CD14-positive monocyte (primary cell): ENCODE measurements around the gene SKA3. TPM values are rescaled to one million over a fixed set of nuclear protein-coding genes. Genes with fewer than 3 reads are reported as not detected.
"Not testable (repeated sequence)": the region's sequence is repeated elsewhere in the genome, so short reads cannot be mapped to it uniquely, and the experiment has no call there.

Experiments
- DNase-seq, 3 donors: peaks; one replicate each; pipeline ENCODE4 v3.0.0-alpha.2; 2011 to 2022
- H2AFZ ChIP-seq: 2 replicates; pipeline ENCODE4 v1.6.0; 2012; ENCODE audit warnings: mild to moderate bottlenecking, low read depth, low read length, inconsistent platforms; ENCODE audit not compliant: insufficient read depth, poor library complexity, severe bottlenecking
- H3K27ac ChIP-seq, 2 donors: 1 replicate in 1 of 2; 2 replicates in 1 of 2; pipeline ENCODE4 v1.5.1; 2012 to 2013; ENCODE audit warnings: low read length in 2 of 2, control low read depth in 1 of 2, inconsistent platforms in 1 of 2, low read depth in 1 of 2, mild to moderate bottlenecking in 1 of 2
- H3K27me3 ChIP-seq, 2 donors: one replicate each; pipeline versions ENCODE4 v1.6.0 to v1.6.1; 2011 to 2013; ENCODE audit warnings: low read length in 2 of 2; ENCODE audit not compliant: control insufficient read depth in 2 of 2, insufficient read depth in 2 of 2
- H3K36me3 ChIP-seq, 2 donors: replicated peaks in 1 of 2; 1 replicate in 1 of 2; 2 replicates in 1 of 2; pipeline versions ENCODE4 v1.5.1 to v1.6.1; 2012 to 2013; ENCODE audit warnings: low read length in 2 of 2, control low read depth in 1 of 2, inconsistent platforms in 1 of 2, mild to moderate bottlenecking in 1 of 2; ENCODE audit not compliant: insufficient read depth in 2 of 2, control insufficient read depth in 1 of 2
- H3K4me1 ChIP-seq, 2 donors: 1 replicate in 1 of 2; 2 replicates in 1 of 2; pipeline versions ENCODE4 v1.5.1 to v1.6.1; 2012 to 2013; ENCODE audit warnings: low read length in 2 of 2, control low read depth in 1 of 2, inconsistent platforms in 1 of 2, mild to moderate bottlenecking in 1 of 2, moderate library complexity in 1 of 2; ENCODE audit not compliant: insufficient read depth in 2 of 2, control insufficient read depth in 1 of 2
- H3K4me2 ChIP-seq: replicated peaks from 2 replicates; pipeline ENCODE3; 2012; ENCODE audit warnings: low read length, moderate library complexity, mild to moderate bottlenecking; ENCODE audit not compliant: poor library complexity, severe bottlenecking; ENCODE audit errors: extremely low read depth
- H3K4me3 ChIP-seq, 3 experiments: fragments of 200-600 bp in 1 of 3; sonication (generic) in 1 of 3; replicated peaks in 1 of 3; 1 replicate in 2 of 3; 2 replicates in 1 of 3; pipeline ENCODE4 v1.5.1; 2011 to 2013; ENCODE audit warnings: low read length in 3 of 3, mild to moderate bottlenecking in 3 of 3, control low read depth in 2 of 3, low read depth in 2 of 3, inconsistent platforms in 1 of 3, moderate library complexity in 1 of 3
- H3K79me2 ChIP-seq: 2 replicates; pipeline ENCODE4 v1.6.0; 2012; ENCODE audit warnings: mild to moderate bottlenecking, control low read depth, inconsistent platforms, low read length, moderate library complexity; ENCODE audit not compliant: insufficient read depth
- H3K9ac ChIP-seq: 2 replicates; pipeline ENCODE4 v1.6.0; 2017; ENCODE audit warnings: low read length, mild to moderate bottlenecking; ENCODE audit not compliant: insufficient read depth, poor library complexity, severe bottlenecking
- H3K9me3 ChIP-seq, 2 donors: replicated peaks in 1 of 2; 1 replicate in 1 of 2; 2 replicates in 1 of 2; pipeline versions ENCODE4 v1.5.1 to v1.6.1; 2012 to 2013; ENCODE audit warnings: low read length in 2 of 2, control low read depth in 1 of 2; ENCODE audit not compliant: control insufficient read depth in 1 of 2, insufficient read depth in 1 of 2
- H4K20me1 ChIP-seq: 2 replicates; pipeline ENCODE4 v1.6.0; 2012; ENCODE audit warnings: mild to moderate bottlenecking, low read length, control low read depth, moderate library complexity; ENCODE audit not compliant: insufficient read depth
- H3K27ac Mint-ChIP-seq, 7 donors: one replicate each; pipeline ENCODE4 v1.8.0; 2020; ENCODE audit warnings: mild to moderate bottlenecking in 7 of 7, mixed read lengths in 7 of 7, moderate library complexity in 6 of 7, inconsistent platforms in 2 of 7
- H3K27me3 Mint-ChIP-seq, 3 donors: one replicate each; pipeline ENCODE4 v1.8.0; 2021 to 2022; ENCODE audit warnings: low read depth in 3 of 3, mild to moderate bottlenecking in 3 of 3, mixed read lengths in 3 of 3, moderate library complexity in 3 of 3, inconsistent platforms in 1 of 3
- H3K36me3 Mint-ChIP-seq, 2 donors: one replicate each; pipeline ENCODE4 v1.8.0; 2020; ENCODE audit warnings: mixed read lengths in 2 of 2, inconsistent platforms in 1 of 2, mild to moderate bottlenecking in 1 of 2
- H3K4me1 Mint-ChIP-seq: one replicate; pipeline ENCODE4 v1.8.0; 2020; ENCODE audit warnings: mild to moderate bottlenecking, mixed read lengths
- H3K4me3 Mint-ChIP-seq, 2 donors: one replicate each; pipeline ENCODE4 v1.8.0; 2020; ENCODE audit warnings: mild to moderate bottlenecking in 2 of 2, mixed read lengths in 2 of 2, moderate library complexity in 1 of 2
- H3K9me3 Mint-ChIP-seq, 7 donors: one replicate each; pipeline ENCODE4 v1.8.0; 2020 to 2022; ENCODE audit warnings: mixed read lengths in 7 of 7, mild to moderate bottlenecking in 6 of 7, moderate library complexity in 6 of 7, inconsistent platforms in 2 of 7
- WGBS: methylation state at CpG from one replicate; pipeline ENCODE4 v1.1.5; 2013; ENCODE audit warnings: missing lambda C conversion rate; ENCODE audit not compliant: insufficient coverage; 5-methylcytosine and 5-hydroxymethylcytosine counted together
- intact Hi-C, 2 donors: fragments of 100-400 bp; cut with micrococcal nuclease; formaldehyde crosslinking; loops; one replicate each; pipeline versions ENCODE4 v1.15.0 to v1.15.1; 2023
- polyA plus RNA-seq, 3 donors: library from polyadenylated mRNA; depleted of rRNA in 1 of 3; unstranded in 2 of 3; stranded (reverse) in 1 of 3; fragments of 300-500 nt in 2 of 3; fragments of >200 nt in 1 of 3; fragmentation: Illumina TruSeq in 2 of 3; gene quantifications; 1 replicate in 2 of 3; 2 replicates in 1 of 3; pipeline ENCODE4 v1.2.3, GENCODE V29; 2012 to 2021
- TF ChIP-seq, protein P1 (sequence below): fragments of 200-600 bp; IDR thresholded peaks from one replicate; pipeline ENCODE4 v1.8.0; 2022; ENCODE audit warnings: antibody characterized with exemption, mild to moderate bottlenecking

Gene SKA3
- polyA plus RNA-seq, 3 donors, result 0.12 to 2.5 (median 0.49) TPM

DNA sequence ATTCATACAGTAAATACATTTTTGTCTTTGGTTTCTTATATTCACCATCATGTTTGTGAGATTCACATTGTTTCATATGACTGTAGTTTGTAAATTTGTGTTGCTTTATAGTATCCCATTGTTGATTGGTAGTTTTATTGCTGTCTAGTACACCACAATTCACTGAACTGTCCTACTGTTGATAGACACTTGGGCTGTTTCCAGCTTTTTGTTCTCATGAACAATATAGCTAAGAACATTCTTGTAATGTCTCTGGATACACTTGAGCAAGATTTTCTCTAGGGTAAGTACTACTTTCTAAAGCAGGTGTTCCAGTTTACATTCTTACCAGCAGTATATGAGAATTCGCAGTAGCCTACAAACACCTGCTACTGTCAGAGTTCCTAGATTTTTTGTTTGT lies 37.8 kb downstream of the SKA3 start:
- intact Hi-C loops, result loop anchor here in 1 of 2 donors (5.0 to 10.0 kb wide), 2 partner anchors 66 to 194 kb away; no protein-coding TSS in a partner anchor
- no peak overlapping the region for H3K9ac ChIP-seq
- H3K36me3 ChIP-seq, result peaks cover 10 to 13% of the 10 kb centered on the region in 2 donors
- H3K4me3 ChIP-seq, result no peak overlapping the region
- Mint-ChIP-seq H3K9me3 (peaks cover 0 to 4% (median 0%) of the 10 kb centered on the region in 7 donors), H3K36me3 (peaks cover 10 to 14% of the 10 kb centered on the region in 2 donors), H3K4me3 (no peak overlapping the region), H3K27ac (no peak overlapping the region), H3K4me1 (peaks cover 27% of the 10 kb centered on the region), H3K27me3 (no peaks in the 10 kb centered on the region)
- peaks cover 11 to 29% of the 10 kb centered on the region in 2 donors for H3K4me1 ChIP-seq
- TF ChIP-seq, protein P1, sequence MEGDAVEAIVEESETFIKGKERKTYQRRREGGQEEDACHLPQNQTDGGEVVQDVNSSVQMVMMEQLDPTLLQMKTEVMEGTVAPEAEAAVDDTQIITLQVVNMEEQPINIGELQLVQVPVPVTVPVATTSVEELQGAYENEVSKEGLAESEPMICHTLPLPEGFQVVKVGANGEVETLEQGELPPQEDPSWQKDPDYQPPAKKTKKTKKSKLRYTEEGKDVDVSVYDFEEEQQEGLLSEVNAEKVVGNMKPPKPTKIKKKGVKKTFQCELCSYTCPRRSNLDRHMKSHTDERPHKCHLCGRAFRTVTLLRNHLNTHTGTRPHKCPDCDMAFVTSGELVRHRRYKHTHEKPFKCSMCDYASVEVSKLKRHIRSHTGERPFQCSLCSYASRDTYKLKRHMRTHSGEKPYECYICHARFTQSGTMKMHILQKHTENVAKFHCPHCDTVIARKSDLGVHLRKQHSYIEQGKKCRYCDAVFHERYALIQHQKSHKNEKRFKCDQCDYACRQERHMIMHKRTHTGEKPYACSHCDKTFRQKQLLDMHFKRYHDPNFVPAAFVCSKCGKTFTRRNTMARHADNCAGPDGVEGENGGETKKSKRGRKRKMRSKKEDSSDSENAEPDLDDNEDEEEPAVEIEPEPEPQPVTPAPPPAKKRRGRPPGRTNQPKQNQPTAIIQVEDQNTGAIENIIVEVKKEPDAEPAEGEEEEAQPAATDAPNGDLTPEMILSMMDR, result no peak
- no peaks in the 10 kb centered on the region for H3K9me3 ChIP-seq
- peaks cover 13% of the 10 kb centered on the region for H4K20me1 ChIP-seq
- H3K27ac ChIP-seq, result no peak overlapping the region
- no peak overlapping the region for H3K4me2 ChIP-seq
- DNase-seq, result no peak
- WGBS, result no CpG with 5 or more reads among the region's 1 CpG
- peak overlapping the region; percentile 14 for H2AFZ ChIP-seq
- H3K27me3 ChIP-seq, result no peaks in the 10 kb centered on the region
- H3K79me2 ChIP-seq, result peaks cover 32% of the 10 kb centered on the region

DNA sequence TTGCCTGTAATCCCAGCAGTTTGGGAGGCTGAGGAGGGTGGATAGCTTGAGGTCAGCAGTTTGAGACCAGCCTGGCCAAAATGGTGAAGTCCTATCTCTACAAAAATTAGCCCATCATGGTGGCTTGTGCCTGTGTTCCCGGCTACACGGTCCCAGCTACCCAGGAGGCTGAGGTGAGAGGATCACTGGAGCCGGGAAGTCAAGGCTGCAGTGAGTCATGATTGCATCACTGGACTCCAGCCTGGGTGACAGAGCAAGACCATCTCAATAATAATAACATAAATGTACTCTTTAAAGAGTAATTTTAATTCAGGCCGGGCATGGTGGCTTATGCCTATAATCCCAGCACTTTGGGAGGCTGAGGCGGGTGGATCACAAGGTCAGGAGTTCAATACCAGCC lies 38.7 kb downstream of the SKA3 start:
- peaks cover 24% of the 10 kb centered on the region for H3K79me2 ChIP-seq
- peaks cover 2 to 6% of the 10 kb centered on the region in 2 donors for H3K36me3 Mint-ChIP-seq
- H3K27ac Mint-ChIP-seq, result no peak overlapping the region
- H3K27ac ChIP-seq, result no peak overlapping the region
- peaks cover 0 to 4% (median 0%) of the 10 kb centered on the region in 7 donors for H3K9me3 Mint-ChIP-seq
- H3K36me3 ChIP-seq, result peaks cover 2 to 4% of the 10 kb centered on the region in 2 donors
- H4K20me1 ChIP-seq, result peaks cover 5% of the 10 kb centered on the region
- H3K27me3 ChIP-seq, result no peaks in the 10 kb centered on the region
- H3K4me1 ChIP-seq, result peaks cover 11 to 25% of the 10 kb centered on the region in 2 donors
- H3K9ac ChIP-seq, result no peak overlapping the region
- intact Hi-C loops, result loop anchor here in 1 of 2 donors (5.0 to 10.0 kb wide), 2 partner anchors 65 to 193 kb away; no protein-coding TSS in a partner anchor
- H3K4me2 ChIP-seq, result no peak overlapping the region
- no peaks in the 10 kb centered on the region for H3K27me3 Mint-ChIP-seq
- DNase-seq, result peak; percentile 10 to 59 (median 24)
- H3K9me3 ChIP-seq, result no peaks in the 10 kb centered on the region
- H3K4me3 ChIP-seq, result no peak overlapping the region
- H2AFZ ChIP-seq, result no peak overlapping the region
- H3K4me3 Mint-ChIP-seq, result no peak overlapping the region
- 75% methylated on average over 4 of the region's 5 CpGs for WGBS
- peaks cover 24% of the 10 kb centered on the region for H3K4me1 Mint-ChIP-seq
- TF ChIP-seq, protein P1, result no peak

DNA sequence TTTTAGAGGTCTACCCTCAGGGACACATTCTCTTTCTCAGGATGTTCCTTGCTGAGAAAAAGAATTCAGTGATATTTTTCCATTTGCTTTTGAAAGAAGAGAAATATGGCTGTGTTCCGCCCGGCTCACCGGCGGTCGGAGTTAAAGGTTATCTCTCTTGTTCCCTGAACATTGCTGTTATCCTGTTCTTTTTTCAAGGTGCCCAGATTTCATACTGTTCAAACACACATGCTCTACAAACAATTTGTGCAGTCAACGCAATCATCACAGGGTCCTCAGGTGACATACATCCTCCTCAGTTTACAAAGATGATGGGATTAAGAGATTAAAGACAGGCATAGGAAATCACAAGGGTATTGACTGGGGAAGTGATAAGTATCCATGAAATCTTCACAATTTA lies 40.5 kb downstream of the SKA3 start:
- not testable (repeated sequence) for H3K4me1 ChIP-seq, H2AFZ ChIP-seq, H3K27me3 Mint-ChIP-seq, H3K79me2 ChIP-seq, H3K27ac ChIP-seq, H3K9ac ChIP-seq, H3K9me3 ChIP-seq, H3K36me3 ChIP-seq, H3K27me3 ChIP-seq, H3K36me3 Mint-ChIP-seq, H3K27ac Mint-ChIP-seq, H3K9me3 Mint-ChIP-seq, H4K20me1 ChIP-seq, DNase-seq, H3K4me1 Mint-ChIP-seq, H3K4me3 ChIP-seq, H3K4me3 Mint-ChIP-seq, H3K4me2 ChIP-seq
- WGBS, result 100% methylated on average over 4 of the region's 6 CpGs
- intact Hi-C loops, result loop anchor here in 1 of 2 donors (5.0 to 10.0 kb wide), 2 partner anchors 64 to 191 kb away; no protein-coding TSS in a partner anchor
